Endothelial cell (in vitro differentiated cells): Measurements from ENCODE around the gene CCDC142. TPM values are rescaled to one million over a fixed set of nuclear protein-coding genes. Genes with fewer than 3 reads are reported as not detected.

ENCODE experiments used
- DNase-seq: peaks from one replicate; pipeline ENCODE4 v3.0.0; 2021; ENCODE audit warnings: low spot score
- H3K27ac Mint-ChIP-seq: one replicate; pipeline ENCODE4 v1.8.0; 2021; ENCODE audit warnings: mixed read lengths, inconsistent platforms; ENCODE audit not compliant: unreplicated experiment
- H3K27me3 Mint-ChIP-seq: one replicate; pipeline ENCODE4 v1.8.0; 2021; ENCODE audit warnings: mild to moderate bottlenecking, moderate library complexity, mixed read lengths, inconsistent platforms; ENCODE audit not compliant: unreplicated experiment
- H3K36me3 Mint-ChIP-seq: one replicate; pipeline ENCODE4 v1.8.0; 2021; ENCODE audit warnings: mild to moderate bottlenecking, low read depth, mixed read lengths, inconsistent platforms; ENCODE audit not compliant: unreplicated experiment
- H3K4me1 Mint-ChIP-seq: one replicate; pipeline ENCODE4 v1.8.0; 2021; ENCODE audit warnings: mild to moderate bottlenecking, mixed read lengths, inconsistent platforms; ENCODE audit not compliant: unreplicated experiment
- H3K4me3 Mint-ChIP-seq: one replicate; pipeline ENCODE4 v1.8.0; 2021; ENCODE audit warnings: mild to moderate bottlenecking, mixed read lengths, inconsistent platforms; ENCODE audit not compliant: unreplicated experiment
- H3K9me3 Mint-ChIP-seq: one replicate; pipeline ENCODE4 v1.8.0; 2021; ENCODE audit warnings: mixed read lengths, inconsistent platforms; ENCODE audit not compliant: unreplicated experiment
- CTCF ChIP-seq: fragments of 200-600 bp; sonication (generic); IDR thresholded peaks from one replicate; pipeline ENCODE4 v1.5.0; 2021; ENCODE audit warnings: antibody characterized with exemption; ENCODE audit not compliant: unreplicated experiment
- total RNA-seq: library from RNA; stranded (reverse); fragmentation: NEBNext Ultra II Directional; extraction: Animal tissue kit (Norgen Biotek cat#: 25700); gene quantifications from one replicate; pipeline ENCODE4 v1.2.1, GENCODE V29; 2021; ENCODE audit not compliant: unreplicated experiment

The CCDC142 gene
- total RNA-seq, 1 donor from 2014 or later = 20.7 TPM

GRCh38 chr2:74500578-74500946 lies 17.8 kb upstream of the CCDC142 start:
- Mint-ChIP-seq H3K4me1 (peaks cover 13% of the 10 kb centered on the region), H3K27me3 (peaks cover 48% of the 10 kb centered on the region), H3K36me3 (peaks cover 8% of the 10 kb centered on the region), H3K4me3 (no peak overlapping the region), H3K9me3 (no peaks in the 10 kb centered on the region), H3K27ac (no peak overlapping the region)
- TF ChIP-seq CTCF = no peak
- DNase-seq = no peak

- Mint-ChIP-seq H3K27me3 (peaks cover 45% of the 10 kb centered on the region), H3K4me1 (peaks cover 13% of the 10 kb centered on the region), H3K27ac (no peak overlapping the region), H3K9me3 (no peaks in the 10 kb centered on the region), H3K4me3 (no peak overlapping the region), H3K36me3 (peaks cover 5% of the 10 kb centered on the region)
- no peak for TF ChIP-seq CTCF
- DNase-seq = no peak
Observed at GRCh38 chr2:74499940-74500577, 17.3 kb upstream of the CCDC142 start.

GRCh38 chr2:74499267-74499939 lies 16.6 kb upstream of the CCDC142 start, which contains the start of gene LBX2:
TSS of gene LBX2 (minus strand) at chr2:74499603. CDS start at chr2:74499537, 66 bp downstream.
- no peak for DNase-seq
- Mint-ChIP-seq H3K4me3 (peak within 1 kb of the TSS; percentile 78), H3K36me3 (no peaks in the 10 kb centered on the region), H3K27ac (no peak within 1 kb of the TSS), H3K4me1 (peaks cover 13% of the 10 kb centered on the region), H3K9me3 (no peaks in the 10 kb centered on the region), H3K27me3 (peaks cover 41% of the 10 kb centered on the region)
- TF ChIP-seq CTCF = no peak

GRCh38 chr2:74498500-74499266 lies 15.9 kb upstream of the CCDC142 start:
- Mint-ChIP-seq H3K36me3 (peaks cover 7% of the 10 kb centered on the region), H3K4me3 (peak overlapping the region; percentile 78), H3K27me3 (peaks cover 35% of the 10 kb centered on the region), H3K4me1 (peaks cover 13% of the 10 kb centered on the region), H3K9me3 (no peaks in the 10 kb centered on the region), H3K27ac (no peak overlapping the region)
- no peak for TF ChIP-seq CTCF
- DNase-seq = no peak
